Ishikawa (cell line): ENCODE measurements around the gene C13orf42.

Experiments used
- CEBPB ChIP-seq: IDR thresholded peaks from 2 replicates; pipeline ENCODE4 v1.6.1; 2012
- CREB1 ChIP-seq: IDR thresholded peaks from 2 replicates; pipeline ENCODE4 v1.6.1; 2012; ENCODE audit warnings: low read depth
- EGR1 ChIP-seq: IDR thresholded peaks from 2 replicates; pipeline ENCODE4 v1.6.1; 2012
- EP300 ChIP-seq: IDR thresholded peaks from 2 replicates; pipeline ENCODE4 v1.6.1; 2012; ENCODE audit warnings: borderline replicate concordance
- FOXM1 ChIP-seq: IDR thresholded peaks from 2 replicates; pipeline ENCODE4 v1.6.1; 2012; ENCODE audit warnings: low read depth, borderline replicate concordance
- NFIC ChIP-seq: IDR thresholded peaks from 2 replicates; pipeline ENCODE4 v1.6.1; 2012
- RAD21 ChIP-seq: IDR thresholded peaks from 2 replicates; pipeline ENCODE4 v1.6.1; 2012; ENCODE audit warnings: low read depth
- TAF1 ChIP-seq: IDR thresholded peaks from 2 replicates; pipeline ENCODE4 v1.6.1; 2012; ENCODE audit warnings: low read depth, mild to moderate bottlenecking
- TCF12 ChIP-seq: IDR thresholded peaks from 2 replicates; pipeline ENCODE4 v1.6.1; 2012; ENCODE audit warnings: low read depth
- TEAD4 ChIP-seq: IDR thresholded peaks from 2 replicates; pipeline ENCODE4 v1.6.1; 2012
- USF1 ChIP-seq: IDR thresholded peaks from 2 replicates; pipeline ENCODE4 v1.6.1; 2012
- YY1 ChIP-seq: IDR thresholded peaks from 2 replicates; pipeline ENCODE4 v1.6.1; 2012; ENCODE audit warnings: low read depth
- ZBTB7A ChIP-seq: IDR thresholded peaks from 2 replicates; pipeline ENCODE4 v1.6.1; 2012; ENCODE audit warnings: low read depth
- TF ChIP-seq, protein P1 (sequence below): IDR thresholded peaks from 2 replicates; pipeline ENCODE4 v1.6.1; 2012
- TF ChIP-seq, protein P2 (sequence below): IDR thresholded peaks from 2 replicates; pipeline ENCODE4 v1.6.1; 2012; ENCODE audit warnings: low read depth, mild to moderate bottlenecking

Gene C13orf42

DNA sequence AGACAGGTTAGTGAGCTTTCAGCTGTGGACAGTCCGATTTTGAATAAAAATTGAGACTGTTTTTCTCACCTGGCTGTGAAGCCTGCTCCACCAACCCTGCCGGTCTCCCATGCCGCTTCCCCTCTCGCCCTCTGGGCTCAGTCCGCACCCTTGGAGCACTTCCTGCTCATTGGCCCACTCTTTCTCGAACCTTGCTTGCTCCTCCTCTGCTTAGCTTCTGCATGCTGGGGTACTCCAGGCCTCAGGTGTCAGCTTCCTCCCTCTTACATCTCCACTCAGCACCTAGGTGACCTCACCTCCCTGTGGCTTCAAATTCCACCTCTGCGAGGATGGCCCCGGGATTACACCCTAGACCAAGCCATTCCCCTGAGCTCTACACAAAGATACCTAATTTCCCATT, 39.6 kb downstream of the C13orf42 start:
- TF ChIP-seq TCF12, result no peak
- no peak for TF ChIP-seq ZBTB7A
- TF ChIP-seq NFIC, result no peak
- no peak for TF ChIP-seq RAD21
- TF ChIP-seq YY1, result no peak
- no peak for TF ChIP-seq FOXM1
- TF ChIP-seq, protein P1, sequence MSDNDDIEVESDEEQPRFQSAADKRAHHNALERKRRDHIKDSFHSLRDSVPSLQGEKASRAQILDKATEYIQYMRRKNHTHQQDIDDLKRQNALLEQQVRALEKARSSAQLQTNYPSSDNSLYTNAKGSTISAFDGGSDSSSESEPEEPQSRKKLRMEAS, result no peak
- no peak for TF ChIP-seq CREB1
- no peak for TF ChIP-seq TAF1
- no peak for TF ChIP-seq TEAD4

DNA sequence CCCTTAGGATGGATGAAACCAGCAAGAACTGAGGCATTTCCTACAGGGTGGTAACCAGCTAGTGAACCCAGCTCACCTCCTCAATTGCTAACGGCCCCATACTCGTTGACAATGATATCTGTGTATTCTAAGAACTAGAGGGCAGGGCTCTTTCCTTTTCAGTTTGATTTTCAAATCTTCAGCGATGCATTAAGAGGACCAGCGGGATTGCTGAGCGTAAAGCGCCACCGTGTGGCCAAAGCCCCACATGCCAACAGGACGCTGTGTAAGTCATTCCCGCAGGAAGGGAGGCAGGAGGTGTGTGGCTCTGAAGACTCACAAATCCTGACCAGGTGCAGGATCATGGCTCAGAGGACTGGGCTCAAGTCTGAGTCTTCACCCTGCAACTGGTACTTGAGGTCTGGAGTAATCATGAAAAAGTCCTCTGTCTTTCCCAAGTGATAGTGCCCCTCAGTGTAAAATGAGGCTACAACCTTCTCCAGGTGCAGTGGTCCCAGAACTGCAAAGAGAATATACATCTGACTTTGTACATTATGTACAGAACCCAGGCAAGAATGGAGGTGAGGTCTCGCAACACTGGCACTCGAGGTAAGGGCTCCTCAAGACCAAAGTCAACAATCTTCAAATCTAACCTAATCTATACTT, 40.9 kb downstream of the C13orf42 start:
- TF ChIP-seq RAD21, result peak; percentile 98
- no peak for TF ChIP-seq EP300
- no peak for TF ChIP-seq CEBPB

GRCh38 chr13:51068501-51068900, 42.6 kb downstream of the C13orf42 start:
- TF ChIP-seq, protein P1, result no peak
- TF ChIP-seq ZBTB7A (no peak), TEAD4 (no peak), USF1 (no peak), EP300 (no peak), CREB1 (no peak), FOXM1 (no peak), YY1 (no peak), TAF1 (no peak), RAD21 (no peak), TCF12 (no peak), EGR1 (no peak), NFIC (no peak), CEBPB (no peak)
- TF ChIP-seq, protein P2, sequence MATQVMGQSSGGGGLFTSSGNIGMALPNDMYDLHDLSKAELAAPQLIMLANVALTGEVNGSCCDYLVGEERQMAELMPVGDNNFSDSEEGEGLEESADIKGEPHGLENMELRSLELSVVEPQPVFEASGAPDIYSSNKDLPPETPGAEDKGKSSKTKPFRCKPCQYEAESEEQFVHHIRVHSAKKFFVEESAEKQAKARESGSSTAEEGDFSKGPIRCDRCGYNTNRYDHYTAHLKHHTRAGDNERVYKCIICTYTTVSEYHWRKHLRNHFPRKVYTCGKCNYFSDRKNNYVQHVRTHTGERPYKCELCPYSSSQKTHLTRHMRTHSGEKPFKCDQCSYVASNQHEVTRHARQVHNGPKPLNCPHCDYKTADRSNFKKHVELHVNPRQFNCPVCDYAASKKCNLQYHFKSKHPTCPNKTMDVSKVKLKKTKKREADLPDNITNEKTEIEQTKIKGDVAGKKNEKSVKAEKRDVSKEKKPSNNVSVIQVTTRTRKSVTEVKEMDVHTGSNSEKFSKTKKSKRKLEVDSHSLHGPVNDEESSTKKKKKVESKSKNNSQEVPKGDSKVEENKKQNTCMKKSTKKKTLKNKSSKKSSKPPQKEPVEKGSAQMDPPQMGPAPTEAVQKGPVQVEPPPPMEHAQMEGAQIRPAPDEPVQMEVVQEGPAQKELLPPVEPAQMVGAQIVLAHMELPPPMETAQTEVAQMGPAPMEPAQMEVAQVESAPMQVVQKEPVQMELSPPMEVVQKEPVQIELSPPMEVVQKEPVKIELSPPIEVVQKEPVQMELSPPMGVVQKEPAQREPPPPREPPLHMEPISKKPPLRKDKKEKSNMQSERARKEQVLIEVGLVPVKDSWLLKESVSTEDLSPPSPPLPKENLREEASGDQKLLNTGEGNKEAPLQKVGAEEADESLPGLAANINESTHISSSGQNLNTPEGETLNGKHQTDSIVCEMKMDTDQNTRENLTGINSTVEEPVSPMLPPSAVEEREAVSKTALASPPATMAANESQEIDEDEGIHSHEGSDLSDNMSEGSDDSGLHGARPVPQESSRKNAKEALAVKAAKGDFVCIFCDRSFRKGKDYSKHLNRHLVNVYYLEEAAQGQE, result no peak

DNA sequence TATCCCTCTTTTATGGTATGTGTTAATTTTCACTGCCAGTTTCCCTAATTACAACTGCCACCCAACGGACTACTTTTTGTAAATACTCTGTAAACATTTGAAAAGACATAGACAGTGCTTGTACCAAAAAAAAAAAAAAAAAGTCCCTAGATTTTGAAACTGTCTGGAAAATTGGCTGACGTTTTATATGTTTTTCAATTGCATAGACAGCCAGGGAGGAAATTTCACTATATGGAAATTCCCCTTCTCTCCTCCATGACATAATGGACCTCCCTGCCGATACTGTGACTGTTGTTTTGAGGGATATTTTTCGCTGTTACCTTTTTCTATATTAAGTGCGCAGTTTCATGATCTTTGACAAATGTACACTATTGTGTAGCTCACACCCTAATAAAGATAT, 43.4 kb downstream of the C13orf42 start:
- TF ChIP-seq, protein P1, result no peak
- TF ChIP-seq TAF1 (no peak), RAD21 (no peak), FOXM1 (no peak), ZBTB7A (no peak), EP300 (no peak), TEAD4 (no peak), EGR1 (no peak), CEBPB (no peak), USF1 (no peak), CREB1 (no peak), YY1 (no peak), TCF12 (no peak), NFIC (no peak)
- TF ChIP-seq, protein P2, result no peak

DNA sequence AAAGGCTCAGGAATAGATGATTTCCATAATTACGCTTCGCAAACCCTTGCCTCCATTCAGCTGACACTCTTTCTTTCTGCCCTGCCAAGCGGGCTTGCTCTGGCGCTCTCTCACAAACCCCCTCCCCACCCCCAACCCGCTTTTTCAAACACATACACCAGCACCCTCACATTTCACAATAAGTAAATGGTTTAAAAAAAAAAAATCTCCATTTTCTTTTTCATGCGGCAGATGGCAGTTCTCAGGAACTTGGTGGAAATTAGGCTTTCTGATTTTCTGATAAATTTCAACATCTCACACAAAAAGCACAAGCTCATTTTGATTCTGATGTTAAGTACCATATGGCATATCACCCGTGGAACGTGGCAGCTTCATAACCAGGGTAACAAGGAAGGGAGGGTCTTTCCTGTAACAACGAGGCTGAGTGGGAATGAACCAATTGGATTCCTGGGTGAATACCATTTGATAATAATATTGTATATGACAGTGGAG, 43.8 kb downstream of the C13orf42 start:
- TF ChIP-seq CEBPB, result no peak
- TF ChIP-seq ZBTB7A, result no peak
- no peak for TF ChIP-seq USF1
- no peak for TF ChIP-seq FOXM1
- TF ChIP-seq NFIC, result no peak
- TF ChIP-seq, protein P1, result no peak
- TF ChIP-seq EP300, result no peak
- TF ChIP-seq, protein P2, result no peak
- no peak for TF ChIP-seq RAD21
- no peak for TF ChIP-seq TAF1
- TF ChIP-seq TEAD4, result no peak
- no peak for TF ChIP-seq CREB1
- no peak for TF ChIP-seq TCF12
- TF ChIP-seq EGR1, result no peak
